COLO829 (cell line): ENCODE results near the gene MCEE.
A peak's percentile ranks its signal among the peaks of the same experiment; 100 is the strongest.
"Not testable (repeated sequence)": the region's sequence is repeated elsewhere in the genome, so short reads cannot be mapped to it uniquely, and the experiment has no call there.

ENCODE experiments used
- DNase-seq: peaks from one replicate; pipeline ENCODE4 v3.0.0; 2012; ENCODE audit warnings: low spot score

MCEE gene

GRCh38 chr2:71130152-71130904, at the start of gene MCEE, which contains the start of gene MPHOSPH10:
Gene MCEE, minus strand, starts transcription at chr2:71130229. Its CDS starts 10 bp downstream, at chr2:71130219.
Gene MPHOSPH10, plus strand, starts transcription at chr2:71130634. Its CDS starts 32 bp downstream, at chr2:71130666.
- DNase-seq = peak; percentile 80

GRCh38 chr2:71178836-71179235, 48.8 kb upstream of the MCEE start:
- not testable (repeated sequence) for DNase-seq

- DNase-seq = no peak
Observed at GRCh38 chr2:71174207-71174606, 44.2 kb upstream of the MCEE start.

GRCh38 chr2:71173096-71173495, 43.1 kb upstream of the MCEE start:
- DNase-seq = no peak

GRCh38 chr2:71166812-71167211, 36.8 kb upstream of the MCEE start:
- no peak for DNase-seq

GRCh38 chr2:71157124-71157793, 27.2 kb upstream of the MCEE start:
- DNase-seq = peak; percentile 24

- peak; percentile 21 for DNase-seq
Observed at GRCh38 chr2:71156573-71156972, 26.5 kb upstream of the MCEE start.

- DNase-seq = no peak
Observed at GRCh38 chr2:71155846-71156245, 25.8 kb upstream of the MCEE start.

GRCh38 chr2:71154798-71155197, 24.8 kb upstream of the MCEE start:
- no peak for DNase-seq

GRCh38 chr2:71154279-71154678, 24.2 kb upstream of the MCEE start:
- DNase-seq = no peak

- no peak for DNase-seq
Observed at GRCh38 chr2:71153585-71154224, 23.7 kb upstream of the MCEE start.

- DNase-seq = no peak
Observed at GRCh38 chr2:71151620-71152019, 21.6 kb upstream of the MCEE start.

GRCh38 chr2:71150082-71150816, 20.2 kb upstream of the MCEE start:
- no peak for DNase-seq

- DNase-seq = no peak
Observed at GRCh38 chr2:71148506-71149063, 18.6 kb upstream of the MCEE start.

GRCh38 chr2:71143782-71144181, 13.8 kb upstream of the MCEE start:
- no peak for DNase-seq

GRCh38 chr2:71136174-71136573, 6.1 kb upstream of the MCEE start:
- DNase-seq = no peak

- DNase-seq = no peak
Observed at GRCh38 chr2:71133603-71134002, 3.6 kb upstream of the MCEE start.

- not testable (repeated sequence) for DNase-seq
Observed at GRCh38 chr2:71131387-71132166, 1.5 kb upstream of the MCEE start.

- no peak for DNase-seq
Observed at GRCh38 chr2:71130905-71131244, 846 bp upstream of the MCEE start.

- DNase-seq = peak; percentile 40
Observed at GRCh38 chr2:71129902-71130151, 202 bp downstream of the MCEE start.

- no peak for DNase-seq
Observed at GRCh38 chr2:71129114-71129901, 721 bp downstream of the MCEE start.
